Activated naive CD8-positive, alpha-beta T cell treated with anti-CD3 and anti-CD28 coated beads, Interleukin-2, amount 10 ng/mL, durations not matched to agents 7 days and 5 days (primary cell): ENCODE data around the gene LRRC46. TPM values are rescaled to one million over a fixed set of nuclear protein-coding genes. Genes with fewer than 3 reads are reported as not detected.

ENCODE experiments used
- ATAC-seq: fragments of 150-1000 bp; cut with Tn5 transposase; one replicate; pipeline ENCODE4 v1.10.0; 2021; ENCODE audit warnings: low read depth, moderate library complexity
- POLR2A ChIA-PET: fragments of 350-600 bp; sonication (Branson Sonifier 250); formaldehyde crosslinking; loops from one replicate; lab custom pipeline; 2021; ENCODE audit warnings: antibody characterized with exemption; lab: Charles Lee
- DNase-seq: peaks from one replicate; pipeline ENCODE4 v3.0.0; 2021
- H3K27ac Mint-ChIP-seq: one replicate; pipeline ENCODE4 v1.8.0; 2022; ENCODE audit warnings: mild to moderate bottlenecking, mixed read lengths
- H3K27me3 Mint-ChIP-seq: one replicate; pipeline ENCODE4 v1.8.0; 2022; ENCODE audit warnings: mild to moderate bottlenecking, moderate library complexity, mixed read lengths
- H3K36me3 Mint-ChIP-seq: one replicate; pipeline ENCODE4 v1.8.0; 2021; ENCODE audit warnings: mild to moderate bottlenecking, mixed read lengths
- H3K4me1 Mint-ChIP-seq: one replicate; pipeline ENCODE4 v1.8.0; 2021; ENCODE audit warnings: mixed read lengths
- H3K4me3 Mint-ChIP-seq: one replicate; pipeline ENCODE4 v1.8.0; 2022; ENCODE audit warnings: mild to moderate bottlenecking, moderate library complexity, mixed read lengths
- H3K9me3 Mint-ChIP-seq: one replicate; pipeline ENCODE4 v1.8.0; 2021; ENCODE audit warnings: mixed read lengths
- total RNA-seq, 2 experiments: library from RNA; stranded (reverse); gene quantifications; one replicate each; pipeline ENCODE4 v1.2.3, GENCODE V29; 2021

LRRC46 gene
- total RNA-seq, 2 experiments from 2014 or later: 0.42 to 0.43 TPM

DNA sequence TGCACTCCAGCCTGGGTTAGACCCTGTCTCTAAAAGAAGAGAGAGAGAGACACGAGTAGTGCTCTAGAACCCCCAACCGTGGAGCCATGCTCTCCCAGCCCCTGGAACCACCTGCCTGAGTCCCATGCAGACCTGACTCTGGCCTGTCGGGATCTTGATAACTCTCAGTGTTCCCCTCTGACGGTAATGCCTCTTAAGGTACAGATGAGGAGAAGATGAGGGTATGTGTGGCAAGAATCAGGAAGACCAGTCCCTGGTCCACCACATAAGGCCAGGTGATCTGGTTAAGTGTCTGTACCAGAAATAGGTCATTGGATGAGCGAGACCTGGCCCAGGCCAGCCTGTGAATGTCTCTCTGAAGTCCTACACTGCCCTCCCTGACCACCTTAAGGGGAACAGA, 28.3 kb upstream of the LRRC46 start:
- Mint-ChIP-seq H3K4me3 (no peak overlapping the region), H3K36me3 (peaks cover 9% of the 10 kb centered on the region), H3K27me3 (peaks cover 8% of the 10 kb centered on the region), H3K27ac (no peak overlapping the region), H3K9me3 (no peaks in the 10 kb centered on the region), H3K4me1 (no peaks in the 10 kb centered on the region)
- DNase-seq: no peak
- POLR2A ChIA-PET: no interaction called here
- no peak for ATAC-seq

DNA sequence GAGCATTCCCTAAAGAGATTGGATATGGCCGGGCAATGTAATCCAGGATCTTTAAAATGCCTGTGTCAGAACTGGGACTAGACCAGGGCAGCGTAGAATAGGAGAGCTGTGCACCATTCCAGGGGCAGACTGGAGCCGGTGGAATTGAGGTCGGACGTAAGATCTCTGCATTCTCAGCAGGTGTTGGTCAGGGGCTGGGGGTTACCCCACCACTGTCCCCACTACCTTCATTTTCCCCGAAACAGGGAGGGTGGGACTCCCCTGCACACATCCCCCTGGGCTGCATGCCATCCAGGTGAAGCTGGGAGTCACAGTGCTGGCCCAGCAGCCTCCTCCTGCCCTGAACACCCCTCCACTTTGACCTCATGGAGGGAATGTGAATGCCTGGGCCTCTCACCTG, 27.7 kb upstream of the LRRC46 start:
- ATAC-seq: no peak
- Mint-ChIP-seq H3K4me3 (no peak overlapping the region), H3K4me1 (no peaks in the 10 kb centered on the region), H3K36me3 (peaks cover 9% of the 10 kb centered on the region), H3K27ac (no peak overlapping the region), H3K9me3 (no peaks in the 10 kb centered on the region), H3K27me3 (peaks cover 5% of the 10 kb centered on the region)
- POLR2A ChIA-PET: no interaction called here
- no peak for DNase-seq

DNA sequence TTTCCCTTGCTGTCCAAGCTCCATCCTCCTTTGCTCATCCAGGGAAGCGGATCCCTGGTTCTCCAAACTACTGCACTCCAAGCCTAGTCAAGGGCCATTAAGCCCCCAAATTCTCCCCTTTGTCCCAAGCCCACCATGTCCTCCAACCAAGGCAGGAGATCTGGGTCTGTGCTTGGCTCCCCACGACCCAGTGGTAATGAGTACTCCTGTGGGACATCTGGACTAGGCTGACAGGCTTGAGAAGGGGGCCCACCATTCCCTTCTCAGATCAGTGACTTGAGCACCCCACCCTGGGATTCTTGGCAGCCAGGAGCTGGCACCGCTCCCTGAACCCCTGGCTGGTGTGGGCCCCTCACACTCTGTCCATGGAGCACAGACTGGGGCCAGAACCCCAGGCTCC, 27.0 kb upstream of the LRRC46 start:
- Mint-ChIP-seq H3K27ac (no peak overlapping the region), H3K4me1 (no peaks in the 10 kb centered on the region), H3K27me3 (peaks cover 5% of the 10 kb centered on the region), H3K36me3 (peaks cover 9% of the 10 kb centered on the region), H3K9me3 (no peaks in the 10 kb centered on the region), H3K4me3 (no peak overlapping the region)
- no peak for DNase-seq
- no peak for ATAC-seq
- POLR2A ChIA-PET: interaction anchor here (1.1 kb wide), 1 partner anchor 30 kb away, joined by 3 read pairs; no protein-coding TSS in a partner anchor

DNA sequence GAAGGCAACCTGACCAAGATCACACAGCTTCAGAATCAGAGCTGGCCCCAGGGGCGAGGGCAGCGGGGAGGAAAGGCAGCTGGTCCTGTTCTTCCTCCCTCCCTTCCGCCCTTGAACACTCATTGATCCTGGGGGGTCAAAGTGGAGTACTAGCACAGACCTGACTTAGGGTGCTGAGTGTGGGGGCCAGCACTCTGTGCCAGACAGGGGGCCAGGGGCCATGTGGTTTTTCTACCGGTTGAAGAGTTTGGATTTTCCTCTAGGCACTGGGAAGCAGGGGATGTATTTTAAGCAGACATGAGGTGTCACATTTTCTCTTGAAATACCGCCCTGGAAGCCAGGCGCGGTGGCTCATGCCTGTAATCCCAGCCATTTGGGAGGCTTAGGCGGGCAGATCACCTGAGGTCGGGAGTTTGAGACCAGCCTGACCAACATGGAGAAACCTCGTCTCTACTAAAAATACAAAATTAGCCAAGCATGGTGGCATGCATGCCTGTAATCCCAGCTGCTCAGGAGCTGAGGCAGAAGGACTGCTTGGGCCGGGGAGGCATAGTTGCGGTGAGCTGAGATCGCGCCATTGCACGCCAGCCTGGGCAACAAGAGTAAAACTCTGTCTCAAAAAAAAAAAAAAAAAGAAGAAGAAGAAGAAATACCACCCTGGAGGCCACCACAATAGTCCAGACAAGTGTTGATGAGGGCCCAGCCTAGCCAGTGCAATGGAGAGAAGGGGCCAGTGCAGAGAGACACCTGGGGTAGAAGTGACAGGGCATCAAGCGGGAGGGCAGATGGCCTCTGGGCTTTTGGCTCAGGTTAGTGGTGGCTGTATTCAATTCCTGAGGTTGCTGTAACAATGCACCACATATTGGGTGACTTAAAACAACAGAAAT, 25.2 kb upstream of the LRRC46 start:
- POLR2A ChIA-PET: interaction anchor here (1.3 kb wide), 1 partner anchor 15 kb away, joined by 4 read pairs; the partner anchor contains the start of gene OSBPL7
- no peak overlapping the region for H3K4me3 Mint-ChIP-seq
- peaks cover 13% of the 10 kb centered on the region for H3K36me3 Mint-ChIP-seq
- no peak for ATAC-seq
- no peaks in the 10 kb centered on the region for H3K4me1 Mint-ChIP-seq
- H3K27ac Mint-ChIP-seq: no peak overlapping the region
- H3K27me3 Mint-ChIP-seq: peaks cover 2% of the 10 kb centered on the region
- no peaks in the 10 kb centered on the region for H3K9me3 Mint-ChIP-seq
- no peak for DNase-seq

DNA sequence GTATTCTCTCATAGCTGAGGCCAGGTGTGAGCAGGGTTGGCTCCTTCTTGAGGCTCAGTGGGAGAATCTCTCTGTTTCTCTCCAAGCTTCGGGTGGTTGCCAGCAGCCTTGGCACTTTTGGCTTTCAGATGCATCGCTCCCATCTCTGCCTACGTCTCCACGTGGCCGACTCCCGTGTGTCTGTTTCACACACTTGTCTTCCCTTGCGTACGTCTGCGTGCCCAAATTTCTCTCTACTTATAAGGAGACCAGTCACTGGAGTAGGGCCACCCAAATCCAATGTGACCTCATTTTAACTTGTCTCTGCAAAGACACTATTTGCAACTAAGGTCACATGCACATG, 24.6 kb upstream of the LRRC46 start:
- POLR2A ChIA-PET: interaction anchor here (1.3 kb wide), 1 partner anchor 15 kb away, joined by 4 read pairs; the partner anchor contains the start of gene OSBPL7
- Mint-ChIP-seq H3K36me3 (peaks cover 13% of the 10 kb centered on the region), H3K4me1 (peaks cover 1% of the 10 kb centered on the region), H3K27me3 (peaks cover 2% of the 10 kb centered on the region), H3K4me3 (no peak overlapping the region), H3K9me3 (no peaks in the 10 kb centered on the region), H3K27ac (no peak overlapping the region)
- ATAC-seq (no peak), DNase-seq (no peak)

DNA sequence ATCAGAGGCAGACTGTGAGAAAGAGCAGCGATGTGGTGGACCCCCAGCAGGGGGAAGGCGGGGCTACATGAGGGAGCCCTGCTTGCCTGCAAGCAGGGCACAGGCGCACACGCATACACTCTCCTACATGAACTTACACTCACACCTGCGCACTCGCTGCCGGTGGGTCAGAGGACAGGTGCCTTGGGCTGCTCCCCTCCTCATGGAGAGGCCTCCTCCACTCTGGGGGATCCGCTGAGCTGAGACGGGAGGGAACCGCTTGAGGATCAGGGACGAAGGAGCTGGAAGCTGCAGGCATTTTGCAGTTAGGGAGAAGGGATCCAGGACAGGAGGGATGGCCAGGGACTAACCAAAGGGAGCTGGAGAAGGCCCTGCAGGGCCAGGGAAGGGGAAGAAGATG, 24.0 kb upstream of the LRRC46 start:
- no peak overlapping the region for H3K27ac Mint-ChIP-seq
- no peaks in the 10 kb centered on the region for H3K9me3 Mint-ChIP-seq
- no peak for DNase-seq
- no peak overlapping the region for H3K4me3 Mint-ChIP-seq
- peaks cover 2% of the 10 kb centered on the region for H3K27me3 Mint-ChIP-seq
- POLR2A ChIA-PET: interaction anchor here (1.3 kb wide), 1 partner anchor 14 kb away, joined by 4 read pairs; the partner anchor contains the start of gene OSBPL7
- peaks cover 14% of the 10 kb centered on the region for H3K36me3 Mint-ChIP-seq
- peaks cover 1% of the 10 kb centered on the region for H3K4me1 Mint-ChIP-seq
- ATAC-seq: no peak

DNA sequence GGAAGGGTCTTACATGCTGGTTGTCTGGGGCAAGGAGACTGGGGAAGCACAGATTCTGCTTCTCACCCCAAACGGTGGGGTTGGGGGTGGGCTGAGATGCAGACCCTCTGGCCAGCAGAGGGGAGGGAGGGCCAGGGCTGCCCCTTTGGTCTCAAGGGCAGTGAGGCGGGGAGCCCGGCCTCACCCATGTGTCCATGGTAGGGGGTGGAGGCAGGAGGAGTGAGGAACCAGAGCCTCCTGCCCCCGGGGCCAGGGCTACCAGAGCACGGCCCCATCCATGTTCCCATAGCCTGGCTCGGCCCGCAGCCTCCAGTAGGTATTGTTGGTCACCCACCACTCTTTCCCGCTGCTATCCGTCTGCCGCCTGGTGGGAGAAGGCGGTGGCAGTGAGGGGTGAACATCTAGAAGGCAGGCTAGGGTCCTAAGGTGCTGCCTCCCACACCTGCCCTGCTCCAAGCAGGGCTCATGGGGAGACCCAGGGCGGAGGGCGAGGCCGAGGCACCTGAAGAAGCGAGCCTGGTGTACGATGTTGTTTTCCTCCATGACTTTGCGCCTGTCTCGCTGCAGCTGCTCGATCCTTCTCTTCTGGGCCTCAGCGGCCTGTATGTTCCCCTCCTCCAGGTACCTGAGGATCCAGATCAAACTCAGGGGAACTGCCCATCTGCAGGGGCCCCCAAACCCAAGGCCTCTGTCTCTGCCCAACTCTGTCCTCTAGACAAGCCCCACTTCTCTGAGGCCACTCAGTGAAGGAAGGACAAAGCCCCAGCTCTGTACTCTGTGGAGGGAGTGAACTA, 23.2 kb upstream of the LRRC46 start:
- DNase-seq: no peak
- Mint-ChIP-seq H3K27ac (no peak overlapping the region), H3K27me3 (peaks cover 2% of the 10 kb centered on the region), H3K36me3 (peaks cover 14% of the 10 kb centered on the region), H3K4me1 (peaks cover 1% of the 10 kb centered on the region), H3K4me3 (no peak overlapping the region), H3K9me3 (no peaks in the 10 kb centered on the region)
- no peak for ATAC-seq
- POLR2A ChIA-PET: no interaction called here

DNA sequence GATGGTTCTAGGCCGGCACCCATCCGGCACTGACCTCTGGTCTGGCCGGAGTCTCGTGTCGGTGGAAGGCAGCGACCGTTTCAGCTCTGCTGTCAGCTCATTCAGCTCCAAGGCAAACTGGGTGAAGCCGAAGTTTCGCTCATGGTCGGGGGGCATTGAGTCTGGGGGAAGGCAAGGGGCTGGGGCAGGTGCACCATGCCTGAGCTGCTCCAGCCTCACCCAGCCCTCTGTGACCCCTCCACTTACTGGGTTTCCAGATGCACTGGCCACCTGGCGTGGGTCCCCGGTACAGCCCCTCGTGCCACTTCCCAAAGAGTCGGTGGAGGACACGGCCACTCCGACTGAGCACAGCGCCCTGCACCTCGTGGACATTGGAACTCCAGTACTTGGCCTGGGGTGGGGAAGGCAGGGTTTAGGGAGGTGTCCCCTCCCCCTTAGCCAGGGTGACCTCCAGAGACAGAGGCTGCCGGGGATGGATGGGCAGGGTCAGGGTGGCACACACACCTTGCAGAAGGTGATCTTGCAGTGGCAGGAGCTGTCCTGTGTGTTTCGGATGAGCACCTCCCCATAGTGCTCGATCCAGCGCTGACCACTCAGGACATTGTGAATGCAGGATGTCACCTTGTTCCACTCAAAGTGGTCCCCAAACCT, 22.5 kb upstream of the LRRC46 start:
- peaks cover 2% of the 10 kb centered on the region for H3K27me3 Mint-ChIP-seq
- H3K27ac Mint-ChIP-seq: no peak overlapping the region
- H3K4me3 Mint-ChIP-seq: no peak overlapping the region
- no peak for DNase-seq
- POLR2A ChIA-PET: no interaction called here
- peaks cover 14% of the 10 kb centered on the region for H3K36me3 Mint-ChIP-seq
- no peaks in the 10 kb centered on the region for H3K9me3 Mint-ChIP-seq
- H3K4me1 Mint-ChIP-seq: peaks cover 1% of the 10 kb centered on the region
- ATAC-seq: no peak

DNA sequence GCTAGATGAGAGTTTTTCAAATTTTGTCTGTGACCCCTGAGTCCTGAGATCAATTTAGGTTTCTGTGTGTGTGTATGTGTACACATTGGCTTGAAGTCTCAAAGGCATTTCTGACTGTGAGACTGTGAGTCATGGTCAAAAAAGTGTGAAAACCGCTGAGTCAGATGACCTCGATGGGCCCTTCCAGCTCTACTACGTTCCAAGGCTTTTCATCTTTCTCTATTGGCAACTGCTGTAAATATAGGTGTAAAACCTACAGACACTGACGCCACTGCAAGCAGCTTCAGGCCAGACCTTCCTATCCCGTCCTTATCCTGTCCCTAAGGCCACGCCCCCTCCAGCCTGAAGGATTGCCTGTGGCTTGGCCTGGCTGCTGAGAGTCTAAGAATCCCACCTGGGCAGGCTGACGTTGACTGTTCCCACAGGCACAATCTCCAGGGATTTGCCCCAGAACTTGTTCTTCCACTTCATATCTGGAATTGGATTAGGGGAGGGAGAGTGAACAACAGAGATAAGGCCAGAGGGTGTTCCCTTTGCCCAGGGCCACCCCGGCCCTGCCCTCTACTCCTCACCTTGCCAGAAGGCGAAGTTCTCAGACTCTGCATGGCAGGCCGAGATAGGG, 21.2 kb upstream of the LRRC46 start:
- H3K36me3 Mint-ChIP-seq: peaks cover 17% of the 10 kb centered on the region
- H3K27me3 Mint-ChIP-seq: no peaks in the 10 kb centered on the region
- POLR2A ChIA-PET: no interaction called here
- H3K9me3 Mint-ChIP-seq: no peaks in the 10 kb centered on the region
- ATAC-seq (no peak), DNase-seq (no peak)
- H3K4me3 Mint-ChIP-seq: no peak overlapping the region
- H3K4me1 Mint-ChIP-seq: peaks cover 1% of the 10 kb centered on the region
- no peak overlapping the region for H3K27ac Mint-ChIP-seq

DNA sequence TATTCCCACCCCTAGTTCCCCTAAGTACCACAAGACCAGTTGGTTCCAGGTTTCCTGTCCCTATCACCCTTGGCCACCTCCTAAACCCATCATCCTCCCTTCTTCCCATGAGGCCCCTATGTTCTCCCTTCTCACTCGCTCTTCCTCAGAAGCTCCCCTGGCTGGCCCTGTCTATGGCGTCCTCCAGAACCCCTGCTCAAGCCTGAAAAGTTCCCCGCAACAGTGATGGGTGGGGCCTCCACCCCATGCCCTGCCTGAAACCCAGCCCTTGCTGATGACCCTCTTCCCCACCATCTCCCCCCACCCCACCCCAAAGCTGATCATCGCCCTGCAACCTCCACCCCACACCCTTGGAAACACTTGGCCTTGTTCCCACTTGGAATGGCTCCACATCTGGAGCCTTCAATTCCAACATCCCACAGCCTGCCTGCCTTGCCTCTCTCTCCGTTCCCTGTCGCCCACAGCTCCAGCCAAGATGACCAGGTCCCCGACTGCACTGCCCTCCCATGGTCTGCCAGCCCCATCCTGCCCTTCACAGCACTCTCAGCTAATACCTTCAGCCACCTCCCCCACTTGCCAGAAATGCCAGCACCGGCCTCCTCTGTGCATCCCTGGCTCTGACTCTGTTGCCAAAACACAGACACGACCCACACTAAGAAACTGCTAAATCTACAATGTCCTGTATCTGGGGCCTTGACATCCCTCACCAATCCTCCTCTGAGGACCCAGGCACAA, 20.4 kb upstream of the LRRC46 start:
- H3K36me3 Mint-ChIP-seq: peaks cover 18% of the 10 kb centered on the region
- peaks cover 1% of the 10 kb centered on the region for H3K4me1 Mint-ChIP-seq
- DNase-seq (no peak), ATAC-seq (no peak)
- no peaks in the 10 kb centered on the region for H3K9me3 Mint-ChIP-seq
- POLR2A ChIA-PET: no interaction called here
- H3K27ac Mint-ChIP-seq: peak overlapping the region; percentile 44
- H3K27me3 Mint-ChIP-seq: no peaks in the 10 kb centered on the region
- H3K4me3 Mint-ChIP-seq: no peak overlapping the region

DNA sequence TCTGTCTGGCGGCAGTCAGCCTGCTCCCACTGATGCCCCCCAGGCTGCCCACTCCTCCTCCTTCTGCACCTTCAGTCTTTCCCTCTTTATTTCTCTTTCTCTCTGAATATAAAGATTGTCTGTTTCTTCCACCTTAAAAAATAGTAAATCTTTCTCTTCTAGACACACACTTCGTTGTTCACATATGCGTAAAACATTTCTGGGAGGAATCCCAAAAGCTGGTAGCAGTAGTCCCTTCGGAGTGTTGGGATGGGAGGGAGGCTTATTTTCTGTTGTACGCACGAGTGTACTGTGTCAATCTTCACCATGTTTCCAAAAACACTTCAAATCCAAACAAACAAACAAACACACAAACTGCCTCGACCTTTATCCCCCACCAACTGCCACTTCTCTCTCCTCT, 19.8 kb upstream of the LRRC46 start:
- no peaks in the 10 kb centered on the region for H3K9me3 Mint-ChIP-seq
- no peak overlapping the region for H3K4me3 Mint-ChIP-seq
- no peaks in the 10 kb centered on the region for H3K27me3 Mint-ChIP-seq
- peaks cover 1% of the 10 kb centered on the region for H3K4me1 Mint-ChIP-seq
- ATAC-seq (no peak), DNase-seq (no peak)
- H3K27ac Mint-ChIP-seq: no peak overlapping the region
- peaks cover 18% of the 10 kb centered on the region for H3K36me3 Mint-ChIP-seq
- POLR2A ChIA-PET: no interaction called here

DNA sequence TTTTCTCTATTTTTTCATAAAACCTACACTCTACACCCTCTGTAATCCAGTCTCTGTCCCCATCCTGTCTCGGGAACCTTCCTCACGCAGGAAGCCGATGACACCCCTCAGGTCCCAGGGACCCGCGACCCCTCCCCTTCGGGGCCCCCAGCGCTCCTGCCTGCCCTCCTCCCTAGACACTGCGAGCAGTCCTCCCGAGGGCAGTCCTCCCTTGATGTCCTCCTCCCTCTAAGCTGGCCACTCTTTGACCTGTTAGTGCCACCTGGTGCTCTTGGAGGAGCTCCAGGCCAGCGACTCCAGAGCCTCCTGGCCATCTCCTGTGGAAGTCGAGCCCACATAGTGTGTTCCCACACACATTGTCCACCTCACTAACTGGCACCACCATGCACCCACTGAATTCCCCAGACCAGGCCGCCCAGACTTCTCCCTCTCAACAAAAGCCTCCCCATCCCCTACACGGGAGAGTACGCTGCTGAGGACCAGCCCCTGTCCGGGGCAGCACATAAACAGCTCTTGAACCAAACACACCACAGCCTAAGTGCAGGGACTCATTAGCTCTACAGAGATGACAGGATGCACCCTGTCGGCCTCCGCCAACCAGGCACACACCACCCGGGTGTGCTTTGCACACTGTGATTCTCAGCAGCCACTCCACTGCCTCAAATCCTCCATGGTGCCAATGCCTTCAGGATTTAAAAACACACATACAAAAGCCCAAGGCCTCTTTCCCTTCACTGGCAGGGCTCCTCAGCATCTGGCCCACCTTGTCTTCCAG, 19.1 kb upstream of the LRRC46 start:
- no peak for ATAC-seq
- POLR2A ChIA-PET: no interaction called here

More for the DNA sequence above, 19.1 kb upstream of the LRRC46 start:
- no peaks in the 10 kb centered on the region for H3K9me3 Mint-ChIP-seq
- no peak overlapping the region for H3K27ac Mint-ChIP-seq
- H3K36me3 Mint-ChIP-seq: peaks cover 16% of the 10 kb centered on the region
- H3K27me3 Mint-ChIP-seq: no peaks in the 10 kb centered on the region
- DNase-seq: no peak
- H3K4me1 Mint-ChIP-seq: peaks cover 1% of the 10 kb centered on the region
- H3K4me3 Mint-ChIP-seq: no peak overlapping the region
